Left ventricle myocardium inferior (tissue), 1 donor: Measurements from ENCODE around the gene VSX1. TPM values are rescaled to one million over a fixed set of nuclear protein-coding genes. Genes with fewer than 3 reads are reported as not detected.

ENCODE experiments used
- DNase-seq: peaks from one replicate; pipeline ENCODE4 v3.0.0-alpha.2; 2020
- H3K27ac ChIP-seq: fragments of 200-600 bp; replicated peaks from 2 replicates; pipeline ENCODE4 v1.8.0; 2021
- H3K27me3 ChIP-seq: fragments of 200-600 bp; 2 replicates; pipeline ENCODE4 v1.8.0; 2021; ENCODE audit warnings: low read depth
- H3K36me3 ChIP-seq: fragments of 200-600 bp; 2 replicates; pipeline ENCODE4 v1.8.0; 2021
- H3K4me1 ChIP-seq: fragments of 200-600 bp; 2 replicates; pipeline ENCODE4 v1.8.0; 2021
- H3K4me3 ChIP-seq: fragments of 200-600 bp; 2 replicates; pipeline ENCODE4 v1.8.0; 2021; ENCODE audit warnings: mild to moderate bottlenecking, moderate library complexity
- H3K9me3 ChIP-seq: fragments of 200-600 bp; replicated peaks from 2 replicates; pipeline ENCODE4 v1.8.0; 2021
- CTCF ChIP-seq: fragments of 200-600 bp; IDR thresholded peaks from 2 replicates; pipeline ENCODE4 v1.8.0; 2021; ENCODE audit warnings: antibody characterized with exemption, mild to moderate bottlenecking, borderline replicate concordance
- intact Hi-C: fragments of 100-400 bp; cut with micrococcal nuclease; formaldehyde crosslinking; loops from one replicate; pipeline ENCODE4 v1.11.0; 2022
- total RNA-seq: library from RNA; stranded (reverse); fragmentation: NEBNext Ultra II Directional; extraction: Animal tissue kit (Norgen Biotek cat#: 25700); gene quantifications from one replicate; pipeline ENCODE4 v1.2.1, GENCODE V29; 2021
- donor health status: DM: no; HTN: yes; CAD: no; lungs with severe emphysema.

The VSX1 gene
- total RNA-seq, 1 donor from 2014 or later, result 0.33 TPM

DNA sequence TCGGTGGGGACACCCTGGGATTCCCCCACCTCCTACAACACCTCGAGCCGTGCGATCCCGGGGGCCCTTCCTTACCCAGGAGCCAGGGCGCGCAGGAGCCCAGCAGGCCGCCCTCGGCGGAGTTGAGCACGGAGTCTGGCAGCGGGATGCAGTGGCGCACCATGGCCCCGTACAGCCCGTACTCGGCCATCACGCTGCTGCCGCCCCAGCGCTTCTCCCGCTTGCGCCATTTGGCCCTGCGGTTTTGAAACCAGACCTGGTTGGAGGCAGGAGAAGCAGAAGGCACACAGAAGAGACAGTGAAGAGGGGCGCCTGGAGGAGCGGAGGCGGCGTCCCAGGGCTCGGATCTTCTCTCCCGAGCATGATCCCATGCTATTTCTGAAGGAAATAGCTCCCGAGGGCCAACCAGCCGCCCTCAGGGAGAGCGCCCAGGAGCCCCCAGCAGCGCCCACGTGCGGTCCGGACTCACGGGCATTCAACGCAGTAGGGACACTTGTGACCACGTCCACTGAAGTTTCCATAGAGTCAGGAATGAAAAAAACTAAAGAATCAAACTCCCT is 4.3 kb downstream of the VSX1 start:
- TF ChIP-seq CTCF, result no peak
- H3K4me1 ChIP-seq, result peaks cover 29% of the 10 kb centered on the region
- H3K27ac ChIP-seq, result no peak overlapping the region
- peak overlapping the region; percentile 56 for H3K4me3 ChIP-seq
- H3K27me3 ChIP-seq, result peaks cover 89% of the 10 kb centered on the region
- H3K36me3 ChIP-seq, result no peaks in the 10 kb centered on the region
- no peak for DNase-seq
- no peaks in the 10 kb centered on the region for H3K9me3 ChIP-seq
- intact Hi-C loops, result loop anchor here (10.0 kb wide), 1 partner anchor 317 kb away; the partner anchor contains the start of gene ABHD12

DNA sequence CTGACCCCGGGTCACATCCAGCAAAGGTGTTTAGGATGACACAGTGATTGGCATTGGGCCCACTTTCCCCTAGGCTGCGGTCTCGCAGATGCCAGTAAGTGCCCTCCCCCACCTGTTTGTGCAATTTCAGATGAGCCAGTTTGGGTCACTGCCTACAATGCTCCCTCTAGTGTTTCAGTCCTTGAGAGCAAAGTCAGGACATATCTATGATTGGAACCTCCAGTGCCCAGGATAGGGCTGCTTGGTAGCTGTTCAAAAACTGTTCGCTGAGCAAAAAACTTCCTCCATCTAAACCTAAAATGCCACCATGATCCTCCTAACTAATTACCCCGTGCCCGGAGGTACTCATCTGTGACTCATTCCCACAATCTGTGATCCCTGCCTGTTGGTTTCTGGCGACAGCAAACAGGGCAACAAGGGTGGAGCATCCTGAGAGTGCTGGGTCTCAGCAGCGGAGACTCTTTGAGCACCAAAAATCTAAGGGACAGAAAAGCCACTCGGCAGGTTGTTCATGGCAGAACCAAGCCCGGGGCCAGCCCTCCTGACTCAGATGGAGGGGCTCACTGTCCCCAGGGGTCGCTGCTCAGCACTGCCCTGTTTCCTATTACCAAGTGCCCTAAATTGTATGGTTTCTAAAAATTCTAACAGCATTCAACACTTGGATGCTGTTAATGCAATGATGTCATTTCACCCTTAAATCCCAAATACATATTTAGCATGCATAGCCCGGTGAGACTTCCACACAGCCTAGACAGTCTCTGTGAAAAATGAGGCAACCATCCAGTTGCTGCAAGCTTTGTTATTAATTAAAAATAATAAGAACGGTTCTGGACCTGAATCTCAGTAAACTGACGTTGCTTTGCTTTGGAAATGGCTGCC is 5.0 kb downstream of the VSX1 start:
- Histone ChIP-seq H3K36me3 (no peaks in the 10 kb centered on the region), H3K27me3 (peaks cover 89% of the 10 kb centered on the region), H3K9me3 (no peaks in the 10 kb centered on the region), H3K4me1 (peaks cover 28% of the 10 kb centered on the region), H3K4me3 (peak overlapping the region; percentile 56), H3K27ac (no peak overlapping the region)
- TF ChIP-seq CTCF, result peak; percentile 38
- intact Hi-C loops, result loop anchor here (10.0 kb wide), 1 partner anchor 318 kb away; the partner anchor contains the start of gene ABHD12
- DNase-seq, result no peak

GRCh38 chr20:25076201-25076600 is 5.7 kb downstream of the VSX1 start:
- Histone ChIP-seq H3K9me3 (no peaks in the 10 kb centered on the region), H3K4me3 (no peak overlapping the region), H3K36me3 (no peaks in the 10 kb centered on the region), H3K27me3 (peaks cover 89% of the 10 kb centered on the region), H3K4me1 (peaks cover 20% of the 10 kb centered on the region), H3K27ac (no peak overlapping the region)
- intact Hi-C loops, result loop anchor here (10.0 kb wide), 1 partner anchor 319 kb away; the partner anchor contains the start of gene ABHD12
- TF ChIP-seq CTCF, result no peak
- no peak for DNase-seq

GRCh38 chr20:25073544-25073943 is 8.4 kb downstream of the VSX1 start:
- TF ChIP-seq CTCF, result no peak
- intact Hi-C loops, result loop anchor here (10.0 kb wide), 1 partner anchor 321 kb away; the partner anchor contains the start of gene ABHD12
- peaks cover 88% of the 10 kb centered on the region for H3K27me3 ChIP-seq

DNA sequence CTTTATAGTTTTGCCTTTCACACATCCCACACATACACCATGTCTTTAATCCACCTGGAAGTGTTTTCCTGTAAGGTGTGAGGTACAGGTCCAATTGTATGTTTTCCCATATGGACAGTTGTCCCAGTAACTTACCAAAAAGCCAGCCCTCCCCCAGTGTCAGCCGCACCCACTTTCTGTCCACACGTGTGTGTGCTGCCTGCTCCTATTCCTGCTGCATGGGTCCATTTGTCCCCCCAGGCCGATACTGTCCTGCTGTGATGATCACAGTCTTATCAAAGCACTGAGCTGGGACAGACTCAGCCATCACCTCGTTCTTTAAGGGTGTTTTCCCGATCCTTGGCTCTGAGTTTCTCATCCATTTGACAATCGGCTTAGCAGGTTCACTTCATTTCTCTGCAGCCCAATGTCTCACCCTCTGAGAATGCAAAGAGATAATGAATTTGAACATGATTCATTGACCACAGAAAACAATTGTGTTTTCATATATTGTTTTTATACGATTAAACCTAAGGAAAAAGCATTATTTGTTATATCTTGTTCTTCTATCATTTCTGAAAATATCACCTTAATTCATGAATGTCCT is 9.6 kb downstream of the VSX1 start:
- intact Hi-C loops, result loop anchor here (10.0 kb wide), 1 partner anchor 322 kb away; the partner anchor contains the start of gene ABHD12
- TF ChIP-seq CTCF, result no peak
- no peak overlapping the region for H3K27ac ChIP-seq
- no peaks in the 10 kb centered on the region for H3K36me3 ChIP-seq
- H3K27me3 ChIP-seq, result peaks cover 84% of the 10 kb centered on the region
- peaks cover 10% of the 10 kb centered on the region for H3K4me1 ChIP-seq
- no peak overlapping the region for H3K4me3 ChIP-seq
- H3K9me3 ChIP-seq, result no peaks in the 10 kb centered on the region
- no peak for DNase-seq

More at GRCh38 chr20:25073544-25073943, 8.4 kb downstream of the VSX1 start:
- DNase-seq, result no peak
- no peak overlapping the region for H3K4me3 ChIP-seq
- no peaks in the 10 kb centered on the region for H3K36me3 ChIP-seq
- H3K4me1 ChIP-seq, result peaks cover 18% of the 10 kb centered on the region
- no peaks in the 10 kb centered on the region for H3K9me3 ChIP-seq
- H3K27ac ChIP-seq, result no peak overlapping the region
